CD4-positive, alpha-beta T cell treated with Interleukin-12 subunit alpha and Interleukin-12 subunit beta, for 1 hour (primary cell): Measurements from ENCODE around the gene RELA.

Experiments
- DNase-seq: peaks from one replicate; pipeline ENCODE4 v3.0.0-alpha.2; 2020

RELA gene

GRCh38 chr11:65611758-65612603 lies 50.7 kb downstream of the RELA start:
- no peak for DNase-seq

- no peak for DNase-seq
Observed at GRCh38 chr11:65611028-65611757, 51.5 kb downstream of the RELA start.

GRCh38 chr11:65610404-65610803 lies 52.3 kb downstream of the RELA start:
- no peak for DNase-seq

- DNase-seq: no peak
Observed at GRCh38 chr11:65609665-65610064, 53.1 kb downstream of the RELA start.

- DNase-seq: no peak
Observed at GRCh38 chr11:65609229-65609628, 53.5 kb downstream of the RELA start.

GRCh38 chr11:65607614-65608426 lies 54.9 kb downstream of the RELA start:
- no peak for DNase-seq

GRCh38 chr11:65606876-65607613 lies 55.7 kb downstream of the RELA start:
- peak; percentile 22 for DNase-seq

GRCh38 chr11:65604258-65604657 lies 58.5 kb downstream of the RELA start:
- no peak for DNase-seq
